ENCODE data around the gene CORIN. TPM values are rescaled to one million over a fixed set of nuclear protein-coding genes. Genes with fewer than 3 reads are reported as not detected.

CORIN gene
- total and polyA plus RNA-seq, 8 donors: 0.31 to 1.7 (median 0.39) TPM; not detected in 2

DNA sequence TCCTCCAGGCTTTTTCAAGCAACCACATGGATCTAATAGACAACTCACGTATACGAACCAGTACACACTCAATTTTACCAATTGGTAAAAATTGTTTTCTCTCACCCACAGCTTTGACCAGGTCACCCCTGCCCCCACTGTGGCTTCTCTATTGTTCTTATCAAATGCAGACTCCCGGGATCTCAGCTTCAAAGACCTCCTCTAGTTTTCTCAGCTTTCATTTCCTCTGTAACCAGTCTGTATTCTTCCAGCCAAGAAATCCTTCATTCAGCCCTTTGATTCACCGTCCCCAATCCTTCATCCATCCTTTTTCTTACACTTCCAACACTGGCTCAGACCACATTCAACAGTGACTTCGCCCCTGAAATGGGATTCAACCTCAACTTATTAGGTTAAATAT is 120.7 kb downstream of the CORIN start:
- no peaks in the 10 kb centered on the region for H3K36me3 ChIP-seq
- no peak overlapping the region for H3K27ac ChIP-seq
- no peak for DNase-seq
- H3K4me3 ChIP-seq: no peak overlapping the region
- intact Hi-C loops (cut with DNase I; ENCODE audit: low total_unique reads): no loop called here
- 48 to 58% (median 52%) methylated on average over 5 of the region's 5 CpGs for WGBS, 5 donors
- no peaks in the 10 kb centered on the region for H3K9me3 ChIP-seq
- TF ChIP-seq CTCF (IDR thresholded peaks at IDR 0.05) (no peak), POLR2AphosphoS5 (IDR thresholded peaks at IDR 0.05) (no peak), POLR2A (IDR thresholded peaks at IDR 0.05) (no peak), EP300 (IDR thresholded peaks at IDR 0.05) (no peak)
- H3K27me3 ChIP-seq: peaks cover 0 to 6% (median 0%) of the 10 kb centered on the region in 3 donors
- no peaks in the 10 kb centered on the region for H3K4me1 ChIP-seq

- no peak for DNase-seq
- no peaks in the 10 kb centered on the region for H3K9me3 ChIP-seq
- no peak overlapping the region for H3K4me3 ChIP-seq
- intact Hi-C loops (cut with DNase I; ENCODE audit: low total_unique reads): no loop called here
- H3K4me1 ChIP-seq: no peaks in the 10 kb centered on the region
- H3K27me3 ChIP-seq: peaks cover 0 to 13% (median 0%) of the 10 kb centered on the region in 3 donors
- H3K36me3 ChIP-seq: no peaks in the 10 kb centered on the region
- TF ChIP-seq POLR2AphosphoS5 (IDR thresholded peaks at IDR 0.05) (no peak), EP300 (IDR thresholded peaks at IDR 0.05) (no peak), CTCF (IDR thresholded peaks at IDR 0.05) (no peak), POLR2A (IDR thresholded peaks at IDR 0.05) (no peak)
- 53 to 62% (median 54%) methylated on average over 3 of the region's 3 CpGs for WGBS, 5 donors
- no peak overlapping the region for H3K27ac ChIP-seq
Measured at GRCh38 chr4:47715716-47716416, 122.0 kb downstream of the CORIN start.

GRCh38 chr4:47714269-47714668 is 123.6 kb downstream of the CORIN start:
- H3K9me3 ChIP-seq: no peaks in the 10 kb centered on the region
- no peak for DNase-seq
- no peaks in the 10 kb centered on the region for H3K36me3 ChIP-seq
- 44 to 57% (median 51%) methylated on average over 2 of the region's 2 CpGs for WGBS, 5 donors
- TF ChIP-seq EP300 (IDR thresholded peaks at IDR 0.05) (no peak), CTCF (IDR thresholded peaks at IDR 0.05) (no peak), POLR2A (IDR thresholded peaks at IDR 0.05) (no peak), POLR2AphosphoS5 (IDR thresholded peaks at IDR 0.05) (no peak)
- no peaks in the 10 kb centered on the region for H3K4me1 ChIP-seq
- H3K27ac ChIP-seq: no peak overlapping the region
- H3K27me3 ChIP-seq: peaks cover 0 to 18% (median 0%) of the 10 kb centered on the region in 3 donors
- intact Hi-C loops (cut with DNase I; ENCODE audit: low total_unique reads): no loop called here
- no peak overlapping the region for H3K4me3 ChIP-seq

DNA sequence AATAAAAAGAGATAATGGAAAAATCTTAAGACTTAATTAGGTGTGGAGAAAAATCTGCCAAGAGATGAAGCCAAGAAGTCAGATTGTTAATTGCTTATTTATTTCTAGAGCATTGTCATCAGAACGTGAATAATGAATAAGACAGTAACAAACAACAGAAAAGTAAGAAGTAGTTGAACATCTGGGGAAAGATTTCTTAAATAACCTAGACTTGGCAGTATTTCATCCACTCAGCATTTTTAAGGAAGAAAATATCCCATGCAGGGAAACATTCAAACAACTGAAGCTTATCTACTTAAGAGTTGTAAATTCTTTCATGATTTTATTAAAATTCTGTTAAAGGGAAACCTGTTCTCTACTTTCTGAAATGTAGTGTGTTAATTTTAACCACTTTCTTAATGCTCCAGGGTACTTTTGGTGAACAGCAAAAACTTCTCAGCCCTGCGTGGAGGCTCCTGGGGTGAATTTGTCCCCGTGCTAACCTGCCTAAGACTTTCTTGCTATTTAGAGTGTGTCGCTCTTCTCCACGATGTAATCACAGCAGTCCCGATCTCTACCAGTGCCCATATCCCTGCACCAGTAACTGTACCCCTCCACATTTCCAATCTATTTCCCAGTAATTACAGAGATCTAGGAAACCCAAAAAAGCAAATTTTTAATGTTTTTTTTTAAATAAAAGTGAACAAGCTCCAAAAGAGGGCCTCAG is 124.6 kb downstream of the CORIN start:
- H3K27me3 ChIP-seq: peaks cover 0 to 18% (median 0%) of the 10 kb centered on the region in 3 donors
- no peak overlapping the region for H3K27ac ChIP-seq
- intact Hi-C loops (cut with DNase I; ENCODE audit: low total_unique reads): no loop called here
- TF ChIP-seq POLR2A (IDR thresholded peaks at IDR 0.05) (no peak), POLR2AphosphoS5 (IDR thresholded peaks at IDR 0.05) (no peak), CTCF (IDR thresholded peaks at IDR 0.05) (no peak), EP300 (IDR thresholded peaks at IDR 0.05) (no peak)
- H3K36me3 ChIP-seq: no peaks in the 10 kb centered on the region
- H3K9me3 ChIP-seq: no peaks in the 10 kb centered on the region
- DNase-seq: no peak
- no peak overlapping the region for H3K4me3 ChIP-seq
- WGBS, 5 donors: 69 to 75% (median 73%) methylated on average over 6 of the region's 6 CpGs
- no peaks in the 10 kb centered on the region for H3K4me1 ChIP-seq

Measured in stomach (tissue), 9 donors.